GM18505 (cell line): Measurements from ENCODE around the gene MYH14.

Source experiments
- ATAC-seq: cut with Tn5 transposase; IDR thresholded peaks from one replicate; pipeline ENCODE4 v1.9.1; 2021; ENCODE audit not compliant: unreplicated experiment
- POLR2A ChIP-seq: IDR thresholded peaks from 4 replicates; pipeline ENCODE4 v1.6.1; 2011; ENCODE audit warnings: borderline replicate concordance; ENCODE audit not compliant: insufficient read depth, insufficient read length; ENCODE audit errors: extremely low read depth

The MYH14 gene

GRCh38 chr19:50203281-50204080, at the start of gene MYH14:
TSS of gene MYH14 (plus strand) at chr19:50203622. CDS start at chr19:50210366, 6,744 bp downstream.
- no peak for ATAC-seq
- no peak for TF ChIP-seq POLR2A

- ATAC-seq, result no peak
- no peak for TF ChIP-seq POLR2A
Observed at GRCh38 chr19:50154529-50154928, 48.9 kb upstream of the MYH14 start.

- TF ChIP-seq POLR2A, result no peak
- ATAC-seq, result no peak
Observed at GRCh38 chr19:50155520-50156109, 47.8 kb upstream of the MYH14 start.

GRCh38 chr19:50158577-50158976, 44.8 kb upstream of the MYH14 start:
- no peak for TF ChIP-seq POLR2A
- no peak for ATAC-seq

GRCh38 chr19:50159078-50159477, 44.3 kb upstream of the MYH14 start:
- no peak for TF ChIP-seq POLR2A
- ATAC-seq, result no peak

- no peak for TF ChIP-seq POLR2A
- no peak for ATAC-seq
Observed at GRCh38 chr19:50162988-50163387, 40.4 kb upstream of the MYH14 start, which contains the start of gene IZUMO2. TSS of gene IZUMO2 (minus strand) at chr19:50163281. CDS start at chr19:50163194, 87 bp downstream.

GRCh38 chr19:50167314-50167721, 36.1 kb upstream of the MYH14 start:
- TF ChIP-seq POLR2A, result no peak
- ATAC-seq, result no peak

- ATAC-seq, result no peak
- no peak for TF ChIP-seq POLR2A
Observed at GRCh38 chr19:50171752-50172151, 31.7 kb upstream of the MYH14 start.

GRCh38 chr19:50172726-50173125, 30.7 kb upstream of the MYH14 start:
- no peak for ATAC-seq
- no peak for TF ChIP-seq POLR2A

- TF ChIP-seq POLR2A, result no peak
- no peak for ATAC-seq
Observed at GRCh38 chr19:50173127-50173526, 30.3 kb upstream of the MYH14 start.

GRCh38 chr19:50174100-50174793, 29.2 kb upstream of the MYH14 start:
- no peak for ATAC-seq
- no peak for TF ChIP-seq POLR2A

- TF ChIP-seq POLR2A, result no peak
- ATAC-seq, result no peak
Observed at GRCh38 chr19:50175924-50176323, 27.5 kb upstream of the MYH14 start.

GRCh38 chr19:50176775-50177174, 26.6 kb upstream of the MYH14 start:
- no peak for ATAC-seq
- TF ChIP-seq POLR2A, result no peak

GRCh38 chr19:50178320-50178719, 25.1 kb upstream of the MYH14 start:
- ATAC-seq, result no peak
- TF ChIP-seq POLR2A, result no peak

- no peak for TF ChIP-seq POLR2A
Observed at GRCh38 chr19:50178859-50179537, 24.4 kb upstream of the MYH14 start.

More at GRCh38 chr19:50178859-50179537, 24.4 kb upstream of the MYH14 start:
- no peak for ATAC-seq
